GM23338 (cell line): ENCODE data around the gene CRY1. TPM values are rescaled to one million over a fixed set of nuclear protein-coding genes. Genes with fewer than 3 reads are reported as not detected.

Source experiments
- ATAC-seq: fragments of 200-7000 bp; cut with Tn5 transposase; 3 replicates; pipeline ENCODE4 v1.9.1; 2020
- DNase-seq: peaks from one replicate; pipeline ENCODE4 v3.0.0-alpha.2; 2015; ENCODE audit warnings: low spot score
- H2AFZ ChIP-seq: fragments of 200-600 bp; sonication (generic); 2 replicates; pipeline ENCODE4 v1.8.0; 2016; ENCODE audit warnings: antibody characterized with exemption, mild to moderate bottlenecking, moderate library complexity
- H3F3A ChIP-seq: fragments of 200-600 bp; sonication (generic); replicated peaks from 2 replicates; pipeline ENCODE4 v1.8.0; 2017; ENCODE audit warnings: antibody characterized with exemption, mixed run types, low read depth
- H3K27ac ChIP-seq: fragments of 200-600 bp; sonication (generic); 2 replicates; pipeline ENCODE4 v1.6.1; 2016; ENCODE audit warnings: low read depth
- H3K27me3 ChIP-seq: fragments of 200-600 bp; sonication (generic); 2 replicates; pipeline ENCODE4 v1.8.0; 2016; ENCODE audit warnings: mild to moderate bottlenecking, mixed run types, moderate library complexity; ENCODE audit not compliant: insufficient read depth
- H3K36me3 ChIP-seq: fragments of 200-600 bp; sonication (generic); 2 replicates; pipeline ENCODE4 v1.8.0; 2016; ENCODE audit warnings: mild to moderate bottlenecking; ENCODE audit not compliant: insufficient read depth
- H3K4me1 ChIP-seq: fragments of 200-600 bp; sonication (generic); 2 replicates; pipeline ENCODE4 v1.8.0; 2016; ENCODE audit warnings: mild to moderate bottlenecking, moderate library complexity; ENCODE audit not compliant: insufficient read depth
- H3K4me2 ChIP-seq: fragments of 200-600 bp; sonication (generic); 2 replicates; pipeline ENCODE4 v1.7.1; 2017; ENCODE audit warnings: mixed run types
- H3K4me3 ChIP-seq: fragments of 200-600 bp; sonication (generic); 2 replicates; pipeline ENCODE4 v1.6.1; 2016; ENCODE audit warnings: mixed run types
- H3K79me2 ChIP-seq: fragments of 200-600 bp; sonication (generic); replicated peaks from 2 replicates; pipeline ENCODE4 v1.8.0; 2017; ENCODE audit warnings: mild to moderate bottlenecking; ENCODE audit not compliant: insufficient read depth
- H3K9me2 ChIP-seq: fragments of 200-600 bp; sonication (generic); 2 replicates; pipeline ENCODE4 v1.8.0; 2017; ENCODE audit not compliant: insufficient read depth
- H4K20me1 ChIP-seq: fragments of 200-600 bp; sonication (generic); replicated peaks from 2 replicates; pipeline ENCODE4 v1.8.0; 2017; ENCODE audit warnings: mild to moderate bottlenecking; ENCODE audit not compliant: insufficient read depth
- H3K27ac Mint-ChIP-seq: 2 replicates; pipeline ENCODE4 v1.8.0; 2020; ENCODE audit warnings: inconsistent platforms, mild to moderate bottlenecking, moderate library complexity, mixed read lengths
- H3K27me3 Mint-ChIP-seq: 3 replicates; pipeline ENCODE4 v1.8.0; 2022; ENCODE audit warnings: low read depth, mild to moderate bottlenecking, moderate library complexity, mixed read lengths, inconsistent platforms; ENCODE audit not compliant: insufficient read depth, poor library complexity
- H3K36me3 Mint-ChIP-seq: 3 replicates; pipeline ENCODE4 v1.8.0; 2021; ENCODE audit warnings: low read depth, mild to moderate bottlenecking, inconsistent platforms, moderate library complexity, mixed read lengths
- H3K4me1 Mint-ChIP-seq: 3 replicates; pipeline ENCODE4 v1.8.0; 2020; ENCODE audit warnings: mild to moderate bottlenecking, inconsistent platforms, mixed read lengths
- H3K4me3 Mint-ChIP-seq: 3 replicates; pipeline ENCODE4 v1.8.0; 2021; ENCODE audit warnings: moderate library complexity, mild to moderate bottlenecking, inconsistent platforms, mixed read lengths
- H3K9me3 Mint-ChIP-seq: 3 replicates; pipeline ENCODE4 v1.8.0; 2020; ENCODE audit warnings: moderate library complexity, mild to moderate bottlenecking, inconsistent platforms, mixed read lengths
- CTCF ChIP-seq, 2 experiments: fragments of 200-600 bp in 1 of 2; sonication (generic) in 1 of 2; conservative IDR thresholded peaks; 2 replicates each; pipeline versions ENCODE4 v1.5.1 to v1.6.1; 2016 to 2017; ENCODE audit warnings: antibody characterized with exemption in 2 of 2, low read depth in 2 of 2, mild to moderate bottlenecking in 2 of 2, moderate library complexity in 1 of 2
- NANOG ChIP-seq: IDR thresholded peaks from 2 replicates; pipeline ENCODE4 v1.6.1; 2016; ENCODE audit warnings: antibody characterized with exemption, borderline replicate concordance
- POLR2AphosphoS5 ChIP-seq: IDR thresholded peaks from 2 replicates; pipeline ENCODE4 v1.6.1; 2016; ENCODE audit warnings: antibody characterized with exemption, low read depth
- ZNF114 ChIP-seq: fragments of 250-450 bp; sonication (Bioruptor Pico); IDR thresholded peaks from 2 replicates; pipeline ENCODE4 v1.5.0; 2020; ENCODE audit warnings: mild to moderate bottlenecking, moderate library complexity
- polyA plus RNA-seq: library from polyadenylated mRNA; unstranded; fragments of >200 nt; fragmentation: Nextera tagmentation; extraction: Ambion mirVana; gene quantifications from 2 replicates; pipeline ENCODE4 v1.2.1, GENCODE V29; 2016
- total RNA-seq: library from RNA; depleted of rRNA; stranded (reverse); fragments of >200 nt; shearing (Covaris generic); gene quantifications from 2 replicates; pipeline ENCODE4 v1.2.3, GENCODE V29; 2014
- TF ChIP-seq, protein P1 (sequence below): fragments of 250-450 bp; sonication (Bioruptor Pico); IDR thresholded peaks from 2 replicates; pipeline ENCODE4 v1.5.0; 2020; ENCODE audit warnings: mild to moderate bottlenecking, moderate library complexity

Gene CRY1
- total and polyA plus RNA-seq, 2 experiments from 2014 or later, result 27.7 to 28.2 TPM

- TF ChIP-seq, protein P1, sequence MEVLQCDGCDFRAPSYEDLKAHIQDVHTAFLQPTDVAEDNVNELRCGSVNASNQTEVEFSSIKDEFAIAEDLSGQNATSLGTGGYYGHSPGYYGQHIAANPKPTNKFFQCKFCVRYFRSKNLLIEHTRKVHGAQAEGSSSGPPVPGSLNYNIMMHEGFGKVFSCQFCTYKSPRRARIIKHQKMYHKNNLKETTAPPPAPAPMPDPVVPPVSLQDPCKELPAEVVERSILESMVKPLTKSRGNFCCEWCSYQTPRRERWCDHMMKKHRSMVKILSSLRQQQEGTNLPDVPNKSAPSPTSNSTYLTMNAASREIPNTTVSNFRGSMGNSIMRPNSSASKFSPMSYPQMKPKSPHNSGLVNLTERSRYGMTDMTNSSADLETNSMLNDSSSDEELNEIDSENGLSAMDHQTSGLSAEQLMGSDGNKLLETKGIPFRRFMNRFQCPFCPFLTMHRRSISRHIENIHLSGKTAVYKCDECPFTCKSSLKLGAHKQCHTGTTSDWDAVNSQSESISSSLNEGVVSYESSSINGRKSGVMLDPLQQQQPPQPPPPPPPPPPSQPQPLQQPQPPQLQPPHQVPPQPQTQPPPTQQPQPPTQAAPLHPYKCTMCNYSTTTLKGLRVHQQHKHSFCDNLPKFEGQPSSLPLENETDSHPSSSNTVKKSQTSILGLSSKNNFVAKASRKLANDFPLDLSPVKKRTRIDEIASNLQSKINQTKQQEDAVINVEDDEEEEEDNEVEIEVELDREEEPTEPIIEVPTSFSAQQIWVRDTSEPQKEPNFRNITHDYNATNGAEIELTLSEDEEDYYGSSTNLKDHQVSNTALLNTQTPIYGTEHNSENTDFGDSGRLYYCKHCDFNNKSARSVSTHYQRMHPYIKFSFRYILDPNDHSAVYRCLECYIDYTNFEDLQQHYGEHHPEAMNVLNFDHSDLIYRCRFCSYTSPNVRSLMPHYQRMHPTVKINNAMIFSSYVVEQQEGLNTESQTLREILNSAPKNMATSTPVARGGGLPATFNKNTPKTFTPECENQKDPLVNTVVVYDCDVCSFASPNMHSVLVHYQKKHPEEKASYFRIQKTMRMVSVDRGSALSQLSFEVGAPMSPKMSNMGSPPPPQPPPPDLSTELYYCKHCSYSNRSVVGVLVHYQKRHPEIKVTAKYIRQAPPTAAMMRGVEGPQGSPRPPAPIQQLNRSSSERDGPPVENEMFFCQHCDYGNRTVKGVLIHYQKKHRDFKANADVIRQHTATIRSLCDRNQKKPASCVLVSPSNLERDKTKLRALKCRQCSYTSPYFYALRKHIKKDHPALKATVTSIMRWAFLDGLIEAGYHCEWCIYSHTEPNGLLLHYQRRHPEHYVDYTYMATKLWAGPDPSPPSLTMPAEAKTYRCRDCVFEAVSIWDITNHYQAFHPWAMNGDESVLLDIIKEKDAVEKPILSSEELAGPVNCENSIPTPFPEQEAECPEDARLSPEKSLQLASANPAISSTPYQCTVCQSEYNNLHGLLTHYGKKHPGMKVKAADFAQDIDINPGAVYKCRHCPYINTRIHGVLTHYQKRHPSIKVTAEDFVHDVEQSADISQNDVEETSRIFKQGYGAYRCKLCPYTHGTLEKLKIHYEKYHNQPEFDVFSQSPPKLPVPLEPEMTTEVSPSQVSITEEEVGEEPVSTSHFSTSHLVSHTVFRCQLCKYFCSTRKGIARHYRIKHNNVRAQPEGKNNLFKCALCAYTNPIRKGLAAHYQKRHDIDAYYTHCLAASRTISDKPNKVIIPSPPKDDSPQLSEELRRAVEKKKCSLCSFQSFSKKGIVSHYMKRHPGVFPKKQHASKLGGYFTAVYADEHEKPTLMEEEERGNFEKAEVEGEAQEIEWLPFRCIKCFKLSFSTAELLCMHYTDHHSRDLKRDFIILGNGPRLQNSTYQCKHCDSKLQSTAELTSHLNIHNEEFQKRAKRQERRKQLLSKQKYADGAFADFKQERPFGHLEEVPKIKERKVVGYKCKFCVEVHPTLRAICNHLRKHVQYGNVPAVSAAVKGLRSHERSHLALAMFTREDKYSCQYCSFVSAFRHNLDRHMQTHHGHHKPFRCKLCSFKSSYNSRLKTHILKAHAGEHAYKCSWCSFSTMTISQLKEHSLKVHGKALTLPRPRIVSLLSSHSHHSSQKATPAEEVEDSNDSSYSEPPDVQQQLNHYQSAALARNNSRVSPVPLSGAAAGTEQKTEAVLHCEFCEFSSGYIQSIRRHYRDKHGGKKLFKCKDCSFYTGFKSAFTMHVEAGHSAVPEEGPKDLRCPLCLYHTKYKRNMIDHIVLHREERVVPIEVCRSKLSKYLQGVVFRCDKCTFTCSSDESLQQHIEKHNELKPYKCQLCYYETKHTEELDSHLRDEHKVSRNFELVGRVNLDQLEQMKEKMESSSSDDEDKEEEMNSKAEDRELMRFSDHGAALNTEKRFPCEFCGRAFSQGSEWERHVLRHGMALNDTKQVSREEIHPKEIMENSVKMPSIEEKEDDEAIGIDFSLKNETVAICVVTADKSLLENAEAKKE (CRISPR knock-in tag), result no peak
Observed at GRCh38 chr12:106945261-106945851, 148.0 kb downstream of the CRY1 start (continued).

- peaks cover 6% of the 10 kb centered on the region for H3K27me3 Mint-ChIP-seq
- H3K36me3 Mint-ChIP-seq, result peaks cover 10% of the 10 kb centered on the region; the same call in 1 of the 3 replicates
- no peak overlapping the region for H3K27ac ChIP-seq
- no peaks in the 10 kb centered on the region for H3K4me1 ChIP-seq
- H3K4me2 ChIP-seq, result no peak overlapping the region
- H3K9me2 ChIP-seq, result 0 out of 2 replicates have a peak, but pooled peaks cover 6% of the 10 kb centered on the region
- DNase-seq, result no peak
- no peak for TF ChIP-seq POLR2AphosphoS5
- no peak for TF ChIP-seq ZNF114 (CRISPR knock-in tag)
- TF ChIP-seq CTCF (conservative IDR thresholded peaks at IDR 0.05; ENCODE audit: low read depth in 2 of 2), result no peak
- no peak for TF ChIP-seq NANOG
- H3K4me1 Mint-ChIP-seq, result no peaks in the 10 kb centered on the region
- no peak overlapping the region for H3K4me3 Mint-ChIP-seq
- no peak overlapping the region for H2AFZ ChIP-seq
- peaks cover 59% of the 10 kb centered on the region for H3K9me3 Mint-ChIP-seq
- ATAC-seq, result no peak
- no peak overlapping the region for H3K27ac Mint-ChIP-seq
- H4K20me1 ChIP-seq, result no peaks in the 10 kb centered on the region
- H3K4me3 ChIP-seq, result no peak overlapping the region
- no peaks in the 10 kb centered on the region for H3K79me2 ChIP-seq
- H3K27me3 ChIP-seq, result no peaks in the 10 kb centered on the region
- H3F3A ChIP-seq, result no peaks in the 10 kb centered on the region
- peaks cover 8% of the 10 kb centered on the region for H3K36me3 ChIP-seq
Observed at GRCh38 chr12:106942775-106943174, 150.6 kb downstream of the CRY1 start.
